HG03575 (cell line): ENCODE data around the gene CDC42.

Experiments used
- ATAC-seq: cut with Tn5 transposase; IDR thresholded peaks from one replicate; pipeline ENCODE4 v1.9.1; 2021; ENCODE audit not compliant: unreplicated experiment, insufficient number of reproducible peaks, low FRiP score; ENCODE audit errors: extremely low read depth

The CDC42 gene

DNA sequence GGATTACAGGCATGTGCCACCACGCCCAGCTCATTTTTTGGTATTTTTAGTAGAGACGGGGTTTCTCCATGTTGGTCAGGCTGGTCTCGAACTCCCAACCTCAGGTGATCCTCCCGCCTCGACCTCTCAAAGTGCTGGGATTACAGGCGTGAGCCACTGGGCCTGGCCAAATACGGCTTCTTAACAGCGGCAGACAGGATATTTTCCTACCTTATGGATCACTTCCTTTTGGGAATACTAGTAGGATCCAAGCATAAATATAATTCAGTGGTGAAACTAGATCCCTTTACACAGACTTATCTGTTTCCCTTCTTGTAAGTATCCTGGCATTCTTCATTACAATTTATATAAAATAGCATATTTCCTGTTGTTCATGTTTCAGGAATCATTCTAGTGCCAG, 49.5 kb downstream of the CDC42 start:
- ATAC-seq, result no peak

DNA sequence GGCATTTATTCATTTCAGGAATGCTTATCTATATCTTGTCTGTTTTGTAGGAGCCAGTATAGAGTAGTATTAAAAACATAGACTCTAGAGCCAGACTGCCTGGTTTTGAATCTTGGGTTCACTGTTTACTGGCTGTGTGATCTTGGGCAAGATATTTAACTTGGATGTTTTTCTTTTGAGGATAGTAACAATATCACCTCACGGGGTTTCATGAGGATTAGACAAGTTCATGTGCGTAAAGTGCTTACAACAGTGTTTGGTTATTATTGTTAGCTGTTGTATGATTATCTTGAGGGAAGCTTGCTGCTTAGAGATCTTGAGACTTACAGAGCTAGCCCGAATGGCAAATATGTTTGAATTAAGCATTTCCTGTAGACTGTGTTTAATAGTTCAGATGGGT, 50.2 kb downstream of the CDC42 start:
- ATAC-seq, result no peak

DNA sequence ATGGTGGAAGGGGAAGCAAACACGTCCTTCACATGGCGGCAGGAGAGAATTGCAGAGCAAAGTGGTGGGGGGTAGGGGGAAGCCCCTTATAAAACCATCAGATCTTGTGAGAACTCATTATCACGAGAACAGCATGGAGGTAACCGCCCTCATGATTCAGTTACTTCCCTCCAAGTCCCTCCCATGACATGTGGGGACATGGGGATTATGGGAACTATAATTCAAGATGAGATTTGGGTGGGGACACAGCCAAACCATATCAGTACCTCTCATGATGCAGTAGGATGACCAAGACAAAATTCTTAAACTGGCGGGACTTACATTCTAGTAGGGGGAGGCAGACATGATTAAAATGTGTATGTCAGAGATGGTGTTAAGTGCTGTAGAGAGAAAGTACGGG, 51.6 kb downstream of the CDC42 start:
- no peak for ATAC-seq

DNA sequence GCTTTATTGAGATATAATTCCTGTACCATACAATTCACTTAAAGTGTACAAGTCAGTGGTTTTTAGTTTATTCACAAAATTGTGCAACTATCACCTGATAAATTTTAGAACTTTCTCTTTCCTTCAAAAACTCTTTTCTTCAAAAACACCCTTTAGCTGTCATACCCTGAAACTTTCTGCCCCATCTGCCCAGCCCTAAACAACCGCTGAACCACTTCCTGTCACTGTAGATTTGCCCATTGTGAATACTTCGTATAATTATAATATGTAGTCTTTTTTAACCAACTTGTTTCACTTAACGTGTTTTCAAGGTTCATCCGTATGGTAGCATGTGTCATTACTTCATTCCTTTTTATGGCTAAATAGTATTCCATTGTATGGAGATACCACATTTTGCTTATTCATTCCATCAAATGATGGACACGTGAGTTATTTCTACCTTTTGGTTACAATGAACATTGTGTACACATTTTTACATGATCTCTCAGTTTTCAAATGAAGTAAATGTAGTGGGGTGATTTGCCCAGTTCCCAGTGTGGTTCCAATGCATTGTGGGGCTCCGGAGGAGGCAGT, 52.4 kb downstream of the CDC42 start:
- no peak for ATAC-seq

DNA sequence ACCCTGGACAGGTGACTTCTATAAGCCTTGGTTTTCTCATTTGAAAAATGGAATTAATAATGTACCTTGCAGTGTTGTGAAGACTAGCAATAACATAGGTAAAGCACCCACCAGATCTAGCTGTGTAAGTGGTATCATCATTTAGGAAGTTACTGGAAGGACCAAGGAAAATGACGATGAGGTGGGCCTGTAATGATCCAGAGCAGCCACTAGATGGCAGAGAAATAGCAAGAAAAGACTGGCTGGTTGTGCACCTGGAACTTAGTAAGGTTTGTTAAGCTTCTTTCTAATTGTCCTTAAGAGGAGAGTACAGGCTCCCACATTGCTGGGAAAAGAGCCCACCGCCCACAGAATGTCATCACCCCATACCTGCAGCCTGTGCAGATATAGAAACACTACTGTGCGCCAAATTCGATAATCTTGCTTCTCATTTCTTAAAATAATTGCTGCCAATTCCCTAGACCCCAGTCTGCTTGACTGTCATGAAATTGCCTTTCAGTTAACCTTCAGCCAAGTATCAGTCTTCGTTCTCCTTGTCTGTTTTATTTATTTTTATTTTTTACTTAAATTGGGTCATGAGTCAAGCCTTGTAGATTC, 53.2 kb downstream of the CDC42 start:
- no peak for ATAC-seq

DNA sequence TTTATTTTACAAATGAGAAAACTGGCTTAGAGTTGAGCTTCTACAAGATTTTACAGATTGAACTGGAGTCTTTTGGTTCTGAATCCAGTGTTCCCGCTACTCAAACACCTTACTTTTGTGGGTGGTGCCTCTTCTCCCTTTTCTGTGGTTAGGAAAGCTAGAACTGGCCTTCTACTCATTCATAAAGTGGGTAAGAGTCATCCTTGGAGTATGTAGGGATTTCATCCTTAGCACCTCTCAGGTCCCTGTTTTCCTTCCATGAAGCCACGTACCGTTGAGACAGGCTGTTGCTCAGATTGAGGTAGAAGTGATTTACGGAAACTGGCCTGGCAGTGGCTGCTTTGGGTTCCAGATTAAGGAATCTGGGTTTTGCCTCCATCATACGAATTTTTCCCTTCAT, 54.6 kb downstream of the CDC42 start:
- ATAC-seq, result no peak

DNA sequence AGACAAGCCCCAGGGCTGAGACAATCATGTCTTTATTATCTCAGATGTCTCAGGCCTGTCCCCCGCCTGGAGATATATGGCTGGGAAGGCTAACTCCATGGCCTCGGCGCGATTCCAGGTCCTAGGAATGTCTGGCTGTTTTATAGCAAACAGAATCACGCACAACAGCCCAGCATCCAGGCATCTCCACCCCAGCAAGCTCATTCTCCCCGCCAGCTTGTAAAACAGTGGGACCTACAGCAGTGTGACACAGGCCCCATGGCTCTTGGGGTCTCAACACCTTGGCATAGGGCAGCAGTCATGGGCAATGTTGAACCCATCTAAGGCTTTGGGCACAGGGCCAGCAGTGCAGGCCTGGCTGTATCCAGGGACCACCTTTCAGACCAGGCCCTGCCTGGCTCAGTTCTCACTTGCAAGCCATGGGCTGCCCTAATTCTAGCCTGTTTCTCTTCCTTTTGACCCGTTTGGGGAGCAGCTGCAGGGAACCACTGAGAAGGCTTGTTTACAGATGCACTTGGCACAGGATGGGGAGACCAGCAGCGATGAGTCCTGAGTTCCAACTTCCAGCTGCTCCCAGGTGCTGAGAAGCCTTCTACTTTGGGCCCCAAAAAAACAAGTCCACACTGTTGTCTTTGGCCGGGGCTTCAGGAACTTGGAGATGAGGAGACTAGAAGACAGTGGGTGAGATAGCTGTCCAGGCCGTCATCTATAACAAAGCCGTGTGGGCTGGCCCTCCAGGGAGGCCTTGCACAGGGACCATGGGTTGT, 56.0 kb downstream of the CDC42 start:
- no peak for ATAC-seq

DNA sequence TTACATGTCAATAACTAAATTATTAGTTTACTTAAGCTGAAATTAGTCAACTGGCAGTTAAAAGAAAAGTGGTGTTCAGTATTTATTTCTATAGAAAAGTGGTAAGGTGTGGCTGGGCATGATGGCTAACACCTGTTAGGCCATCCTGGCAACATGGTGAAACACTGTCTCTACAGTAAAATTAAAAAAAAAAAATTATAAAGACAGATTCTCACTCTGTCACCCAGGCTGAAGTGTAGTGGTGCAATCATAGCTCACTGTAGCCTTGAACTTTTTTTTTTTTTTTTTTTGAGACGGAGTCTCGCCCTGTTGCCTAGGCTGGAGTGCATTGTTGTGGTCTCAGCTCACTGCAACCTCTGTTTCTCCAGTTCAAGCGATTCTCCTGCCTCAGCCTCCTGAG, 57.5 kb downstream of the CDC42 start:
- ATAC-seq, result no peak

DNA sequence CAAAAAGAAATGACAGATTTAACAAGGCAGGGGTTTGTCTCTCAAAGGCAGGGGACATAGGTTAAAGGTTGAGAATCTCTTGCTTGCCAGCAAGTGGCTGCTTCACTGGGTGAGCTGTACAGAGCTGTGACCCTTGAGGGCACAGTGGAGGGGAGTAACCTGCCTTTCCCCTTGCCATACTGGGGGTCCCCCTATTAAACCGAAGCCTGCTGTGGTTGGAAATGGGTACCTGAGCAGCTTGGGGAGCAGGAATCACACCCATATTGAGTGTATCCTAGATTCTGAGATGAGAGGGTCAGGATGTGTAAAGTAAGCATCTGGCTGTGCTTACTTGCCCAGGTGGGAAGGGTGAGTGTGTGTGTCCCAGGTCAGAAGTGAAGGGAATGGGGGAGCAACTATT, 58.6 kb downstream of the CDC42 start:
- no peak for ATAC-seq

DNA sequence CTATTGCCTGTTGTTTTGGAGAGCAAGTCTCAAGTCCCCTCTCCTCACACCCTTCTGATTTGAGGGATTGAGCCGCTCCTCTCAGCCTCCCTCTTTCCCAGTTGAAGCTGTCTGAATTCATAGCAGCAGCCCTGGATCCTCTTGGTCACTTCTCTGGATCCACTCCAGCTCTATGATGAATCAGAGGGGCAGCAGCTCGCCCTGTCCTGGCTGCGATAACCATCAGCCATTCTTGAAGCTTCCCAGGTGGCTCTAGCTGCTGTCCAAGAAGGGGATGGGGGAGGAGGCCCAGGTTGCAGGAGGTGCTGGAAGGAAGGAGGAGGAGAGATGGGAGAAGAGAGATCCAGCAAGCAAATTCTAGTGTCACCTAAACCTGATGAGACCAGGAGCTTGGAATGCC, 59.1 kb downstream of the CDC42 start:
- no peak for ATAC-seq

DNA sequence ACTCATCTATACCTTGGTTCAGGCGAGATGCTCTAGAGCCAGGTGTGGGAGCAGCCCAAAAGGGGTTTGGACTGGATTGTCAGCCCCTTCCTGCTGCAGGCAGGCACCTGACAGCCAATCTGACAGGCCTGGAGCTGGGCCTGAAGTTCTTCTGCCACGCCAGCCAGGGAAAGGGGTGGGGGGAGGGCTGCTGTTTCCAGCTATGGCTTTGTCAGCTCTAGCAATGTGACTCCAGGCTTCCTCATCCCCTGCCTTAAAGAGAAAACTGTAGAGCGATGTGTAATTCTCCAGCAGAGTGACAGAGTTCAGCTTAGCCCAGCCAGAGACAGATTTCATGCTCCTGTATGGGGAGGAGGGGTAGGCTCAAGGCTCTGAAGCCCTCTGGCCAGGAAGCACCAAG, 60.0 kb downstream of the CDC42 start:
- no peak for ATAC-seq

DNA sequence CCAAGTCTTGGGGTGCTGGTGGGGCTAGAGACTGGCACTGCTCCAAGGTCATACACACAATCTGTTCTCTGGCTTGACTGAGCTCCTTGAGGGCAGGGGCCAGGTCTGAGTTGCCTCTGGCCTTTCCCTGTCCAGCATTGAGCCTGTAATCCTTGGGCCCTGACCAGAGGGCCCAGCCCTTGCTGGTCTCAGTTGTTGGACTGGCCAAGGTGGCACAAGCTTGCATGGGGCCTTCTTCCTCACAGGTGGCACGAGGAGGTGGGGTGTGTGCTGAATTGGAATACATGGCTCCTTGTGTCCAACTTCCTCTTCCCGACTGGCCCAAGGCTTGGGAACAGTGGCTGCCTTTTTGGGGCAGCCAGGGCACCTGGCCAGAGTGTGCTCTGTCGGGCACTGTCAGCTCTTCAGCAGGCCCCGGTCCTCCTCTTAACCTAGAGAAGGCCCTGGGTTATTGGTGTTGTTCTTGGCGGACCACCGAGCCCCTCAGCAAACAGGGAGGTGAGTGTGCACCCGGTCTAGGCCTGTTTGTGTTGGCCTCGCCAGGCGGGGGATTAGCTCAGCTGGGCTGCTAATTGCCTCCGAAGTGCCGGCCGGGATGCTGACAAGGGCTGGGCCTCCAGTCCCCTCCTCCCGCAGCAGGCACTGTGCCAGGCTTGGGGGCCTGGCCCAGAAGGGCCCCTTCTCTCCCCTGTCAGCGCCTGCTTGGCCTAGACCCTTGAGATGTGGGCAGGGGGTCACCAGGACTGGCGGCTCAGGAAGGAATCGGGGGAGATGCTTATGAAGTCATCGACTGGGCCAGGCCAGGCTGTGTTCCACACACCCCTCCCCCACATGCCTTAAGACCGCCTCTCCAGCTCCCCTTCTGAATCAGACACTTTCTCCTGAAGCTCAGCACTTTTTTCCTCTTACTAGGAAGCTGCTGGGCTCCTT, 61.8 kb downstream of the CDC42 start:
- ATAC-seq, result no peak

DNA sequence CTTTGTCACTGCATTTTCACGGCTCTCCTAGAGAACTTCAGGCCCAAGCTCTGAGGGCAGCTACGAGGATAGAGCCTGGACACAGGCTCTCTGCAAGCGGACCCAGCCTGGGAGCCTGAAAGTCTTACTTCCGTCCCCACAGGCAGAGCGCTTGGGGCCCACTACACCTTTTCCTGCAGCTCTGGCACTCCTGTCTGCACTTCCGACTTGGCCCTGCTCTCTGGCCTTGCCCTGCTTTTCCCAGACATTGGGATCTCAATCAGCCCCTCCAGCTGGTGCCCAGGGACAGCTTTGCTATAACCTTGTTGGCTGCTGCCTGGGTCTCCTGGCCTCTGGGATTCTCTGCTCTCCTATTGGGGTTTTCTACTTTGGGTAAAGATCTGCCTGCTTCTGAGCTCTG, 62.8 kb downstream of the CDC42 start:
- no peak for ATAC-seq

DNA sequence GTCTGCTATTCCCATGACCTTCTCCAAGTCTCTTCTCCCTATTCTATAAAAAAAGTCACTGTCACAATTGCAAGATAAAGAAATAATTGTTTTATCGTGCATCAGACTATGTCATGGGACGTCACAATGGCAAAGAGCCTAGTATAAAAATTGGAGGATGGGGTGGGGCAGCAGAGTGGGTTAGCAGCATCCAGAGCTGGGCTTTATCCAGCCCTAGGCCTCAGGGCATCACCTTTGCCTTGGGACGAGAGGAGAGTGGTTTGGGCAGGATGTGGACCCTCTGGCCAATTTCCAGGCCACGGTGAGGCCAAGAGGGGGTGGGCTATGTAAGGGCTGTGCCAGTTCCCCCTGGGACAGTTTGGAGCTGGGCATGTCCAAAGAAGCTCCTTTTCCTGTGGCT, 64.7 kb downstream of the CDC42 start:
- no peak for ATAC-seq

DNA sequence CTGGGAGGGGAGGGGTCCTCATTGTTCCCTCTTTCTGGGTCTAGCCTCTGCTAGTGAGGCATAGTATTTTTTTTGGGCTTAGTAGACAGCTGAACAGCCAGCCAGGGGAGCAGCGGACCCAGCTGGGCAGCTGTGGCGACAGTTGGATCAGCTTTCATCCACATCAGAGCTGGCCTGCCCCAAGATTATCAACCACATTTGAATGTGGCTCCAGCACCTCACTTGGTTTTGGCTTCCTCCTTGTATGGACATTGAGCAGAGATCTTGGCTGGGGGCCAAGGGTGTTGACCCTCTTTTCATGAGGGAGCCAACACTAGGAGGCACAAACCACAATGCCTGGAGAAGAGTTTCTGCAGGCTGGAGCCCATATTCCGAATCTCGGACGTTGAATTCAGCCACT, 65.3 kb downstream of the CDC42 start:
- no peak for ATAC-seq

DNA sequence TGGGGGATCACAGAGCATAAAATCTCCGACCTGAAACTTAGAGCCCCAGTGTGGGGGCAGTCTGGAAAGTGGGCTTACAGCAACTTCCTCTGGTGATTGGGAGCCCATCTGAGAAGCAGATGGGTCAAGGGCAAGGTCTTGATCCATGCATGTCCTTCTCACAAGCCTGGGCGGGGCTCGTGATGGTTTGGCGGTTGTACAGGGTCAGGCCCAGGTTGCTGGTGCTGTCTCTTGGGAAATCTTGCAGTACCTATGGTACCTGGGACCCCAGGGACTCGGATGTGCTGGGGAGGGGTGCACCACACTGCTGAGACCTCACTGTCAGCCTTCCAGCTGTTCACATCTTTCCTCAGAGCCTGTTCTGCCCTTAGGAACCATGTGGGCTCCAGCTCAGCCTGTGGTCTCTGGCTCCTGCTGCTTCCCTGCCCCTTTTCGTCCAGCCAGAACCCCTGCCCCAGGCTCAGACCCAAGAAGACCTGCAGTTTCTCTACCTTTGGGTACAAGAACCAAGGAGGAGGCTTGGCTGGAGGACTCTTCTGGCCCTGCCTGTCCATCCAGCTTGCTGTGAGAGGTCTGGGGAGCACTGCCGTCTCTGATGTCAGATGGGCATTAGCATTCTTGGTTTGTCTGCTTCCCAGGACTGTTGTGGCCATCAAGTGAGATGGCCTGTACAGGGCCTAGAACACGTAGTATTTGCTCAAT, 65.9 kb downstream of the CDC42 start:
- no peak for ATAC-seq

DNA sequence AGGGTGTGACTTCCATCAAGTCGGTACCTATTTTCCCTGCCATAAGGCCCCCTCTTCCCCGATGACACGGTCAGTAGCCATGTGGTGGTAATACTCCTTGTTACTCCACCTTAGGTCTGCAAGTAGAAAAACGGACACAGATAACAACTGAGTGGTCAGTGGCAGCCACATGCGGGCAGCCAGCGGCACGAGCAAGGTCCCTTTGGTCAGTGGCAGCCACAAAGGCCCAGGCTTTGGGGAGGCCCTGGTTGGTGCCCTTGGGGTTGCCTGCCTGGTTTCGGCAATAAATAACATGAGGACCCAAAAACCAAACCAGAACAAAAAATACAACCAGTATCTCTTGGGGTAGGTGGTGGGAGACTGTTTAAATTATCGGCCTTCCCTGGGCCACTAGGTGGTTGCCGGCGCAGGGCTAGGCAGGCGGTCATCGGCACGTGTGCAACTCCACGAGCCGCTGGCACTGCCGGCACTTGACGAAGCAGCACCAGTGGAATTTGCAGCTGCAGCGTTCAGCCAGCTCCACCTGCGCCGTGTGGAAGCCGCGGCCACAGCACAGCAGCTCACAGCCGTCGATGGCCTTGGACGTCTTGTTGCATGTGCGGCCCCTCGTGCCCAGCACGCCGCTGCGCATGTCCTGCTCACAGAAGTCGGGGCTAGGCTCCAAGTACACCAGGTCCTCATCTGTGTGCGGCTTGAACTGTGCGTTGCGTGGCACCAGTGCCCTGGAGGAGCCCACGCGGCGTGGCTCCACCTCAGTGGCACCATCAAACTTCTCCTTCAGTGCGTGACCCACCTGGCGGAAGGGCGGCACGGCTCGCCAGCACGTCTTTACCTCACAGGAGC, 67.3 kb downstream of the CDC42 start:
- ATAC-seq, result no peak

DNA sequence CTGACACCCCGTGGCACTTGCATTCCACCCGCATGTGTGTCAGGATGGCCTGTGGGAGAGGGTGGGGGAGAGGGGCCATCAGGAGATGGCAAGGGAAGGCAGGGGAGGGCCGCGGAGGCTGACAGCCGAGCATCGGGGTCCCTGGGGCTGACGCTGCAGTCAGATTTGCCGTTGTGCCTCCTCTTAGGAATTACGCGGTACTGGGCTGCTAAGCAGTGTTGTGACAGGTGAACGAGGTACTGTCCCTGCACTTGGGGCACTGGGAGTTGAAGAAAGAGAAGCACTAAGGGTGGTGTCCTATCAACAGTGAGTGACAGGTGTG, 67.9 kb downstream of the CDC42 start:
- no peak for ATAC-seq
